Type B pancreatic cell (in vitro differentiated cells): ENCODE measurements around the gene BCL11B. TPM values are rescaled to one million over a fixed set of nuclear protein-coding genes. Genes with fewer than 3 reads are reported as not detected.
A peak's percentile ranks its signal among the peaks of the same experiment; 100 is the strongest.

Source experiments
- DNase-seq: peaks from one replicate; pipeline ENCODE4 v3.0.0; 2021; ENCODE audit warnings: mixed read lengths; ENCODE audit not compliant: unreplicated experiment; ENCODE audit errors: extremely low spot score
- H3K27ac Mint-ChIP-seq: 2 replicates; pipeline ENCODE4 v1.8.0; 2021; ENCODE audit warnings: mild to moderate bottlenecking, mixed read lengths
- H3K27me3 Mint-ChIP-seq: 2 replicates; pipeline ENCODE4 v1.8.0; 2021; ENCODE audit warnings: mixed read lengths
- H3K36me3 Mint-ChIP-seq: 2 replicates; pipeline ENCODE4 v1.8.0; 2021; ENCODE audit warnings: mixed read lengths
- H3K4me1 Mint-ChIP-seq: one replicate; pipeline ENCODE4 v1.8.0; 2021; ENCODE audit warnings: mixed read lengths; ENCODE audit not compliant: unreplicated experiment
- H3K4me3 Mint-ChIP-seq: 2 replicates; pipeline ENCODE4 v1.8.0; 2021; ENCODE audit warnings: mild to moderate bottlenecking, mixed read lengths
- H3K9me3 Mint-ChIP-seq: 2 replicates; pipeline ENCODE4 v1.8.0; 2021; ENCODE audit warnings: mixed read lengths
- total RNA-seq: library from RNA; stranded (reverse); gene quantifications from 2 replicates; pipeline ENCODE4 v1.2.1, GENCODE V29; 2021; ENCODE audit warnings: low replicate concordance
- TF ChIP-seq, protein P1 (sequence below): fragments of 200-600 bp; sonication (generic); conservative IDR thresholded peaks from 2 replicates; pipeline ENCODE4 v1.5.0; 2021; ENCODE audit warnings: antibody characterized with exemption, mild to moderate bottlenecking

Gene BCL11B
- total RNA-seq, 1 donor from 2014 or later, result 11.4 TPM

- Mint-ChIP-seq H3K4me3 (peak overlapping the region; percentile 44), H3K36me3 (peaks cover 4% of the 10 kb centered on the region), H3K27ac (no peak overlapping the region), H3K4me1 (peaks cover 61% of the 10 kb centered on the region), H3K27me3 (peaks cover 18% of the 10 kb centered on the region), H3K9me3 (no peaks in the 10 kb centered on the region)
- TF ChIP-seq, protein P1, sequence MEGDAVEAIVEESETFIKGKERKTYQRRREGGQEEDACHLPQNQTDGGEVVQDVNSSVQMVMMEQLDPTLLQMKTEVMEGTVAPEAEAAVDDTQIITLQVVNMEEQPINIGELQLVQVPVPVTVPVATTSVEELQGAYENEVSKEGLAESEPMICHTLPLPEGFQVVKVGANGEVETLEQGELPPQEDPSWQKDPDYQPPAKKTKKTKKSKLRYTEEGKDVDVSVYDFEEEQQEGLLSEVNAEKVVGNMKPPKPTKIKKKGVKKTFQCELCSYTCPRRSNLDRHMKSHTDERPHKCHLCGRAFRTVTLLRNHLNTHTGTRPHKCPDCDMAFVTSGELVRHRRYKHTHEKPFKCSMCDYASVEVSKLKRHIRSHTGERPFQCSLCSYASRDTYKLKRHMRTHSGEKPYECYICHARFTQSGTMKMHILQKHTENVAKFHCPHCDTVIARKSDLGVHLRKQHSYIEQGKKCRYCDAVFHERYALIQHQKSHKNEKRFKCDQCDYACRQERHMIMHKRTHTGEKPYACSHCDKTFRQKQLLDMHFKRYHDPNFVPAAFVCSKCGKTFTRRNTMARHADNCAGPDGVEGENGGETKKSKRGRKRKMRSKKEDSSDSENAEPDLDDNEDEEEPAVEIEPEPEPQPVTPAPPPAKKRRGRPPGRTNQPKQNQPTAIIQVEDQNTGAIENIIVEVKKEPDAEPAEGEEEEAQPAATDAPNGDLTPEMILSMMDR, result no peak
- no peak for DNase-seq
Observed at GRCh38 chr14:99241325-99242010, 30.5 kb downstream of the BCL11B start.

- Mint-ChIP-seq H3K27ac (no peak overlapping the region), H3K4me1 (peaks cover 68% of the 10 kb centered on the region), H3K4me3 (no peak overlapping the region), H3K9me3 (no peaks in the 10 kb centered on the region), H3K27me3 (peaks cover 18% of the 10 kb centered on the region), H3K36me3 (peaks cover 4% of the 10 kb centered on the region)
- DNase-seq, result no peak
- TF ChIP-seq, protein P1, result no peak
Observed at GRCh38 chr14:99240627-99241324, 31.2 kb downstream of the BCL11B start.

DNA sequence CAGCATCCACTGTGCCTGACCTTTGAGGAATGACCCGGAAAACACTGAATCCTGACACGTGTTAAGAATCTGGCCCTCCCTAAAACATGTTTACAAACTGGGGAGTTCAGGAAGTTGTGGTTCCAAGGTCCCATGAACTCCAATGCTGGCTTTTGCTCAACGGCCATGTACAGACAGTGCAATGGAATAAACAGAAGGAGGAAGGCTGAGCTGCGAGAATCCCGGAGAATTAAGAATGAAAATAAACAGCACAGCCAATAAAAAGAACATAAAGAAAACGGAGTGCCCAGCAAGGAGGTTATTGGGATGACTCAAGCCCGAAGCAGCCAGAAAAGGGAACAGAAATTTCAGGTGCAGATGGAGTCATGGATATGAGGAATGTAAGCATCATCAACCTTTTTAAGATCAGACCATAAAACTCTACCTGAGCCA, 32.3 kb downstream of the BCL11B start:
- Mint-ChIP-seq H3K27ac (no peak overlapping the region), H3K27me3 (peaks cover 14% of the 10 kb centered on the region), H3K9me3 (no peaks in the 10 kb centered on the region), H3K4me3 (no peak overlapping the region), H3K36me3 (peaks cover 4% of the 10 kb centered on the region), H3K4me1 (peaks cover 75% of the 10 kb centered on the region)
- DNase-seq, result no peak
- TF ChIP-seq, protein P1, result no peak

- H3K4me1 Mint-ChIP-seq, result peaks cover 66% of the 10 kb centered on the region
- TF ChIP-seq, protein P1, result no peak
- H3K27ac Mint-ChIP-seq, result no peak overlapping the region
- H3K27me3 Mint-ChIP-seq, result peaks cover 10% of the 10 kb centered on the region
- H3K36me3 Mint-ChIP-seq, result peaks cover 4% of the 10 kb centered on the region
- H3K9me3 Mint-ChIP-seq, result no peaks in the 10 kb centered on the region
- DNase-seq, result no peak
- no peak overlapping the region for H3K4me3 Mint-ChIP-seq
Observed at GRCh38 chr14:99238216-99238615, 33.8 kb downstream of the BCL11B start.

GRCh38 chr14:99237288-99237687, 34.7 kb downstream of the BCL11B start:
- DNase-seq, result no peak
- H3K9me3 Mint-ChIP-seq, result no peaks in the 10 kb centered on the region
- TF ChIP-seq, protein P1, result no peak
- peaks cover 10% of the 10 kb centered on the region for H3K27me3 Mint-ChIP-seq
- H3K36me3 Mint-ChIP-seq, result peaks cover 4% of the 10 kb centered on the region
- peaks cover 59% of the 10 kb centered on the region for H3K4me1 Mint-ChIP-seq
- H3K27ac Mint-ChIP-seq, result no peak overlapping the region
- no peak overlapping the region for H3K4me3 Mint-ChIP-seq
